Mesenteric fat pad (tissue), 1 donor: Measurements from ENCODE around the gene LPXN. TPM values are rescaled to one million over a fixed set of nuclear protein-coding genes. Genes with fewer than 3 reads are reported as not detected.

ENCODE experiments used
- DNase-seq: peaks from one replicate; pipeline ENCODE4 v3.0.0-alpha.2; 2020; ENCODE audit warnings: low spot score
- total RNA-seq: library from RNA; stranded (reverse); fragmentation: NEBNext Ultra II Directional; extraction: Animal tissue kit (Norgen Biotek cat#: 25700); gene quantifications from one replicate; pipeline ENCODE4 v1.2.1, GENCODE V29; 2021
- donor health status: DM: yes; HTN: yes; CAD: no.

Gene LPXN
- total RNA-seq, 1 donor from 2014 or later, result 17.0 TPM

GRCh38 chr11:58524232-58525036 lies 51.2 kb downstream of the LPXN start:
- DNase-seq, result no peak

GRCh38 chr11:58513747-58514367 lies 61.8 kb downstream of the LPXN start:
- DNase-seq, result no peak

GRCh38 chr11:58511636-58512035 lies 64.0 kb downstream of the LPXN start:
- no peak for DNase-seq

- no peak for DNase-seq
Observed at GRCh38 chr11:58509748-58510147, 65.9 kb downstream of the LPXN start.

GRCh38 chr11:58508814-58509213 lies 66.8 kb downstream of the LPXN start:
- no peak for DNase-seq

- DNase-seq, result no peak
Observed at GRCh38 chr11:58508005-58508404, 67.7 kb downstream of the LPXN start, which contains the start of gene OR5B21. Gene OR5B21, minus strand, starts transcription at chr11:58508105. Its CDS starts 0 bp downstream, at chr11:58508105.

GRCh38 chr11:58507355-58507754 lies 68.3 kb downstream of the LPXN start:
- no peak for DNase-seq

GRCh38 chr11:58506935-58507334 lies 68.7 kb downstream of the LPXN start:
- DNase-seq, result no peak

- no peak for DNase-seq
Observed at GRCh38 chr11:58505849-58506248, 69.8 kb downstream of the LPXN start.

- DNase-seq, result no peak
Observed at GRCh38 chr11:58504232-58504631, 71.4 kb downstream of the LPXN start.

- DNase-seq, result no peak
Observed at GRCh38 chr11:58503361-58503856, 72.2 kb downstream of the LPXN start.

GRCh38 chr11:58502004-58502403 lies 73.7 kb downstream of the LPXN start:
- DNase-seq, result no peak

GRCh38 chr11:58498464-58498863 lies 77.2 kb downstream of the LPXN start:
- no peak for DNase-seq

- no peak for DNase-seq
Observed at GRCh38 chr11:58497951-58498350, 77.7 kb downstream of the LPXN start.

- no peak for DNase-seq
Observed at GRCh38 chr11:58495906-58496305, 79.8 kb downstream of the LPXN start.

GRCh38 chr11:58494101-58494500 lies 81.6 kb downstream of the LPXN start:
- DNase-seq, result no peak

- no peak for DNase-seq
Observed at GRCh38 chr11:58493676-58494075, 82.0 kb downstream of the LPXN start.

- no peak for DNase-seq
Observed at GRCh38 chr11:58490827-58491226, 84.8 kb downstream of the LPXN start.

- DNase-seq, result no peak
Observed at GRCh38 chr11:58487170-58487569, 88.5 kb downstream of the LPXN start.

- DNase-seq, result no peak
Observed at GRCh38 chr11:58485961-58486360, 89.7 kb downstream of the LPXN start.
